ENCODE results near the gene GRM1.

Gene GRM1

GRCh38 chr6:146429831-146430230 lies 401.0 kb downstream of the GRM1 start:
- no peak for TF ChIP-seq CTCF (IDR thresholded peaks at IDR 0.05; ENCODE audit: low read depth, low read length, missing control alignments)
- H3K4me3 ChIP-seq (ENCODE audit: low read depth, low read length): no peak overlapping the region
- no peak for DNase-seq (ENCODE audit: low read depth)
- in situ Hi-C loops (cut with HindIII; ENCODE audit: low sequenced_read_pairs): no loop called here

- in situ Hi-C loops (cut with HindIII; ENCODE audit: low sequenced_read_pairs): no loop called here
- no peak for TF ChIP-seq CTCF (IDR thresholded peaks at IDR 0.05; ENCODE audit: low read depth, low read length, missing control alignments)
- peak overlapping the region; percentile 42 for H3K4me3 ChIP-seq (ENCODE audit: low read depth, low read length)
- no peak for DNase-seq (ENCODE audit: low read depth)
Observed at GRCh38 chr6:146433881-146434731, 405.2 kb downstream of the GRM1 start.

GRCh38 chr6:146434732-146435390 lies 406.0 kb downstream of the GRM1 start:
- no peak for DNase-seq (ENCODE audit: low read depth)
- in situ Hi-C loops (cut with HindIII; ENCODE audit: low sequenced_read_pairs): no loop called here
- peak overlapping the region; percentile 42 for H3K4me3 ChIP-seq (ENCODE audit: low read depth, low read length)
- TF ChIP-seq CTCF (IDR thresholded peaks at IDR 0.05; ENCODE audit: low read depth, low read length, missing control alignments): no peak

- DNase-seq (ENCODE audit: low read depth): no peak
- H3K4me3 ChIP-seq (ENCODE audit: low read depth, low read length): no peak overlapping the region
- in situ Hi-C loops (cut with HindIII; ENCODE audit: low sequenced_read_pairs): no loop called here
- TF ChIP-seq CTCF (IDR thresholded peaks at IDR 0.05; ENCODE audit: low read depth, low read length, missing control alignments): no peak
Observed at GRCh38 chr6:146441907-146442306, 413.0 kb downstream of the GRM1 start.

GRCh38 chr6:146444189-146444588 lies 415.3 kb downstream of the GRM1 start:
- in situ Hi-C loops (cut with HindIII; ENCODE audit: low sequenced_read_pairs): no loop called here
- no peak for TF ChIP-seq CTCF (IDR thresholded peaks at IDR 0.05; ENCODE audit: low read depth, low read length, missing control alignments)
- no peak for DNase-seq (ENCODE audit: low read depth)
- no peak overlapping the region for H3K4me3 ChIP-seq (ENCODE audit: low read depth, low read length)

GRCh38 chr6:146445233-146445632 lies 416.4 kb downstream of the GRM1 start:
- TF ChIP-seq CTCF (IDR thresholded peaks at IDR 0.05; ENCODE audit: low read depth, low read length, missing control alignments): no peak
- H3K4me3 ChIP-seq (ENCODE audit: low read depth, low read length): no peak overlapping the region
- in situ Hi-C loops (cut with HindIII; ENCODE audit: low sequenced_read_pairs): no loop called here
- no peak for DNase-seq (ENCODE audit: low read depth)

All from astrocyte of the cerebellum (primary cell).